SKM-1 (cell line): ENCODE measurements around the gene TMEM239.
"Not testable (repeated sequence)": the region's sequence is repeated elsewhere in the genome, so short reads cannot be mapped to it uniquely, and the experiment has no call there.

Experiments
- DNase-seq: peaks from one replicate; lab custom pipeline; 2025; ENCODE audit not compliant: unreplicated experiment; lab: John Stamatoyannopoulos, UW

Gene TMEM239

GRCh38 chr20:2799688-2800520, 16.3 kb upstream of the TMEM239 start:
- DNase-seq = no peak

- DNase-seq = peak; percentile 27
These were observed 15.5 kb upstream of the TMEM239 start, which contains the start of gene CPXM1 for GRCh38 chr20:2800521-2801285. TSS of gene CPXM1 (minus strand) at chr20:2800627. CDS start at chr20:2800572, 55 bp downstream.

- DNase-seq = no peak
These were observed 14.9 kb upstream of the TMEM239 start for GRCh38 chr20:2801286-2801728.

GRCh38 chr20:2804041-2804828, 11.9 kb upstream of the TMEM239 start:
- no peak for DNase-seq

- DNase-seq = no peak
These were observed 11.1 kb upstream of the TMEM239 start for GRCh38 chr20:2804852-2805688.

GRCh38 chr20:2805689-2806350, 10.3 kb upstream of the TMEM239 start:
- DNase-seq = no peak

GRCh38 chr20:2806351-2806701, 9.8 kb upstream of the TMEM239 start:
- no peak for DNase-seq

GRCh38 chr20:2807019-2807418, 9.1 kb upstream of the TMEM239 start:
- DNase-seq = no peak

- DNase-seq = not testable (repeated sequence)
These were observed 8.2 kb upstream of the TMEM239 start for GRCh38 chr20:2807929-2808328.

GRCh38 chr20:2809690-2810089, 6.5 kb upstream of the TMEM239 start:
- DNase-seq = no peak

- DNase-seq = no peak
These were observed 4.0 kb upstream of the TMEM239 start for GRCh38 chr20:2812189-2812588.

GRCh38 chr20:2814076-2814475, 2.1 kb upstream of the TMEM239 start:
- no peak for DNase-seq

- DNase-seq = no peak
These were observed 1.5 kb upstream of the TMEM239 start, which contains the start of gene C20orf141 for GRCh38 chr20:2814587-2815051. TSS of gene C20orf141 (plus strand) at chr20:2814987. CDS start at chr20:2815185, 198 bp downstream.

- no peak for DNase-seq
These were observed 793 bp upstream of the TMEM239 start for GRCh38 chr20:2815242-2815900.

GRCh38 chr20:2816583-2817340, 598 bp downstream of the TMEM239 start:
- DNase-seq = no peak

- DNase-seq = no peak
These were observed 1.2 kb downstream of the TMEM239 start for GRCh38 chr20:2817341-2817726.

GRCh38 chr20:2817891-2818595, 1.9 kb downstream of the TMEM239 start:
- DNase-seq = no peak
